ENCODE measurements around the gene FAM186B.

GRCh38 chr12:49626169-49626835 lies 20.9 kb upstream of the FAM186B start:
- TF ChIP-seq NFRKB (IDR thresholded peaks at IDR 0.05) (no peak), HDGF (IDR thresholded peaks at IDR 0.05; ENCODE audit: borderline replicate concordance) (no peak), FOXM1 (IDR thresholded peaks at IDR 0.05; ENCODE audit: borderline replicate concordance) (no peak), SUZ12 (IDR thresholded peaks at IDR 0.05) (no peak), FOXA1 (IDR thresholded peaks at IDR 0.05) (no peak), L3MBTL2 (conservative IDR thresholded peaks at IDR 0.05) (no peak), FOXK2 (IDR thresholded peaks at IDR 0.05) (no peak), SP1 (IDR thresholded peaks at IDR 0.05) (no peak), BHLHE40 (IDR thresholded peaks at IDR 0.05; ENCODE audit: borderline replicate concordance) (no peak), LEF1 (IDR thresholded peaks at IDR 0.05; ENCODE audit: borderline replicate concordance) (no peak)
